ENCODE data around the gene ERC1.

DNA sequence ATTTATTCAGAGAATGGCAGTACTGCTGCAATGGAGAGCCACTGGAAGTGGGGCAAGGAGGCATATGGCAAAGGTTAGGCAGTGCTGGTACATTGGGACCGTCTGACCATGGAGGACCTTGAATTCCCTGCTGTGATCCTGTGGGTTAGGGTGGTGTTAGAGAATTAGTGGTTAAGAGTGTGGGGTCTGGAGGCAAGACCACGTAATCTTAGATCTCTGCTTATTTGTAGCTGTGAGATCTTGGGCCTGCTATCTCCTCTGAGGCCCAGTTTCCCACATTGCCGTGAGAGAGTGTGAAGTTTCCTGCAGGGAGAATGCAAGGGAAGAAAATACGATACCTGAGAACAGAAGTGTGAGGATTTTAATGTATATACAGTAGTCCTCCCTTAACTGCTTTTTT, 147.7 kb downstream of the ERC1 start:
- TF ChIP-seq, protein P1, sequence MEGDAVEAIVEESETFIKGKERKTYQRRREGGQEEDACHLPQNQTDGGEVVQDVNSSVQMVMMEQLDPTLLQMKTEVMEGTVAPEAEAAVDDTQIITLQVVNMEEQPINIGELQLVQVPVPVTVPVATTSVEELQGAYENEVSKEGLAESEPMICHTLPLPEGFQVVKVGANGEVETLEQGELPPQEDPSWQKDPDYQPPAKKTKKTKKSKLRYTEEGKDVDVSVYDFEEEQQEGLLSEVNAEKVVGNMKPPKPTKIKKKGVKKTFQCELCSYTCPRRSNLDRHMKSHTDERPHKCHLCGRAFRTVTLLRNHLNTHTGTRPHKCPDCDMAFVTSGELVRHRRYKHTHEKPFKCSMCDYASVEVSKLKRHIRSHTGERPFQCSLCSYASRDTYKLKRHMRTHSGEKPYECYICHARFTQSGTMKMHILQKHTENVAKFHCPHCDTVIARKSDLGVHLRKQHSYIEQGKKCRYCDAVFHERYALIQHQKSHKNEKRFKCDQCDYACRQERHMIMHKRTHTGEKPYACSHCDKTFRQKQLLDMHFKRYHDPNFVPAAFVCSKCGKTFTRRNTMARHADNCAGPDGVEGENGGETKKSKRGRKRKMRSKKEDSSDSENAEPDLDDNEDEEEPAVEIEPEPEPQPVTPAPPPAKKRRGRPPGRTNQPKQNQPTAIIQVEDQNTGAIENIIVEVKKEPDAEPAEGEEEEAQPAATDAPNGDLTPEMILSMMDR (IDR thresholded peaks at IDR 0.05) = no peak
- TF ChIP-seq POLR2A (IDR thresholded peaks at IDR 0.05) (no peak), POLR2AphosphoS5 (IDR thresholded peaks at IDR 0.05) (no peak)
